Right hindlimb (tissue), 1 donor: ENCODE results near the gene RNFT2.

Source experiments
- DNase-seq: peaks from one replicate; pipeline ENCODE4 v3.0.0-alpha.2; 2018

The RNFT2 gene

DNA sequence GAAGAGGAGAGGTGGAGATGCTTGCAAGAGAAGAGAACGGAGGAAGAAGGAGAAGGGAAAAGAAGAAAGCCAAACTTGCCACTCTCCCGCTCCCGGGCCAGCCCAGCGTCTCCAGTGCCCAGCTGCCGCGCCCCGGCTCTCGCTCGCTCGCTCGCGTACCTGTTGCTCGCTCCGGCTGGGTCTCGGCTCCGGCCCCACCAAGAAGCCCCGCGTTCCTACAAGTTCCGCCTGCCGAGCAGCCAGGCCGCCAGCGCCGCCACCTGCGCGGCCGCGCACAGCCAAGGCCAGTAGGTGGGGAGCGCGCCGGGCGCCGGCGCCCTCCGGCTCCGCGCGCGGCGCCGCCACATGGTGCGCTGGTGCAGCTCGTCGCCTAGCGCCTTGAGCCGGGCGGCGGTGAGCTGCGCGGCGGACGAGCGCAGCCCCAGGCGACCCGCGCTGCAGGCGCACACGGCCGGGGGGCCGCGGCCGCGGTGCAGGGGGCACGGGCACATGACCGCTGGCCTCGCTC, 142.8 kb downstream of the RNFT2 start:
- peak; percentile 43 for DNase-seq

DNA sequence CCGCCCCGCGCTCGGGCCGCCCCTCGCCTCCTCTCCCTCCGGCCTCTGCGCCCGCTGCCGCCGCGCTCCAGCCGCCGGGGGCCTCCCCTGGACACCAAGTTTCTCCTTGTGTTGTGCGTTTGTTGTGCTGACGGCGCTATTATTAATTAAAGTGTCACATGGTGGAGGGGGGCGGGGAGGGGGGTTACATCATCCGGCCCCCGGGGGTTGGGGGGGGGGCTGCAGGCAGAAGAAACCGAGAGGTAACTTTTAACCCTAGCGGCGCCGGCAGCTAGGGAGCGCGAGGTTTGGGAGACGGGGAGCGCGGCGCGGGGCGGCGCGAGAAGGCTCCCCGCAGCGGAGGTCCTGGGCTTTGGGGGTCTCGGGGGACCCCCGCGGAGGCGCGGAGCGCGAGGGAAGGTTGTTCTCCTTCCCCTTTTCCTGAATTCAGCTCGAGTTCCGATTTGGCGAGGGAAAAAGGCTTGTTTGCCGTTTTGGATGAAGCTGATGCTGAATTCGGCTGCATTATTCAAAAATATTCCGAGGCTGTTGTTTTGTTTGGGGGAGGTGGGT, 143.3 kb downstream of the RNFT2 start, which contains the start of gene HRK:
TSS of gene HRK (minus strand) at position 117 of the 552 bp plus-strand sequence. CDS start 134 bp downstream, outside the sequence.
- DNase-seq = peak; percentile 38

DNA sequence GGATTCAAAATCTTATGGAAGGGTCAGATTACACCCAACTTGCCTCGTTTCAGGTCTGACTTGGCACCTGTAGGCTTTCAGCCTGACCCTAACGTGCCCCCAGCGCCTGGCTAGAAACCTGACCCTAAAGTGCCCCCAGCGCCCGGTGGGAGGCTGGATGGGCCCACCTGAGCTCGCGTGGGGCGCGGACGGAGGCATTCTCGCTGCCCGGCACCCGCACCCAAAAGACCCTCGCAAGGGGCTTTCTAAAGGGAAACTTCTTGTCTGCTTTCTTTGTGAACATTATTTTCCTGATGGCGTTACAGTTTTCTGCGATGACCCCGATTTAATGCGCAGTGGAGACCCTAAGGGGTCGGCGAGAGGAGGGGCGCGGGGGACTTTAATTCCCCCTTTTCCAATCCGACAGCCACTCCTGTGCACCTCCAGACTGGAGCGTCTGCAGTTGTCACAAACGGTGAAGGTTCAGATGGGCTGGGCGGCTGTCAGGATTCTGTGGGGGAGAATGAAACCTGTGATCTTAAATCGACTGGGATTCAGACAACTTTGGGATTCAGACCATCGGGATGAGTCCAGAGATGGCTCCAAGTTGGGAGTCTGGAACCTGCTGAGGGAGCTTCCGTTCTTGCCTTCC, 143.9 kb downstream of the RNFT2 start:
- DNase-seq = no peak

DNA sequence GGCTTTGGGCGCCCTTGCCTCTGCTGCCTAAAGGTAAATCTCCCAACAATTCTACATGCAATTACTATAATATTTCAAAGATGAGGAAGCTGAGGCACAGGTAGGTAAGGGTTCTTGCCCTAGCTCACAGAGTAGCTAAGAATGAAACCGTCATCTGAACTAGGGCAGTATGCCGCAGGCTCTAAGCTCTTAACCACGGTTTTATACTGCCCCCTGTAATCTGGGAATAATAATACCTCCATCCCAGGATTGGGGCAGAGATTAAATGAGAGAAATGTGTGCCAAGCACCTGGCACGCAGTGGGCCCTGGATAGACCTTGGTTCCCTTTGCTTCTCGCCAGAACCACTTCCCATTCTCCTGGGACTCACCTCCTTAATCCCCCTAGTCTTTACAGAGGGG, 144.6 kb downstream of the RNFT2 start:
- DNase-seq = no peak

DNA sequence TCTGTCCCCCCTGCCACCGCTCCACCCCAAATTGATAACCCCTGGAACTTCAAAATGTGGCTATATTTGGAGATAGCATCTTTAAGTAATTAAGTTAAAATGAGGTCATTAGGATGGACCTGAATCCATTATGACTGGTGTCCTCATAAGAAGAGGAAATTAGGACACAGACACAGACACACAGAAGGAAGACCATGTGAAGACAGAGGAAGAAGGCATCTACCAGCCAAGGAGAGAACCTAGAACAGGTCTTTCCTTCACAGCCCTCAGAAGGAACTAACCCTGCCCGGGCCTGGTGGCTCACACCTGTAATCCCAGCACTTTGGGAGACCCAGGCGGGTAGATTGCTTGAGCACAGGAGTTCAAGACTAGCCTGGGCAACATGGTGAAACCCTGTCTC, 146.8 kb downstream of the RNFT2 start:
- no peak for DNase-seq

DNA sequence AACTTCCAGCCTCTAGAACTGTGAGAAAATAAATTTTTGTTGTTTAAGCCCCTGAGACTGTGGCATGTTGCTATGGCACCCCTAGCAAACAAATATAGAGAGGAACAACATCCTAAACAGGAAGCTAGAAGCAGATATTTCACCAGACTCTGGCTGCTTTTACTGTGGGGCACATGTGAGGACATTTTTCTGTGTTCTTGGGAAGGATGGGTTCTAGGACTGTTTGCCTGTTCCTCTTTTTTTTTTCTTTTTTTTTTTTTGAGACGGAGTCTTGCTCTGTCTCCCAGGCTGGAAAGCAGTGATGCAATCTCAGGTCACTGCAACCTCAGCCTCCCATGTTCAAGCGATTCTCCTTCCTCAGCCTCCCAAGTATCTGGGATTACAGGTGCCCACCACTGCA, 147.4 kb downstream of the RNFT2 start:
- DNase-seq = no peak

DNA sequence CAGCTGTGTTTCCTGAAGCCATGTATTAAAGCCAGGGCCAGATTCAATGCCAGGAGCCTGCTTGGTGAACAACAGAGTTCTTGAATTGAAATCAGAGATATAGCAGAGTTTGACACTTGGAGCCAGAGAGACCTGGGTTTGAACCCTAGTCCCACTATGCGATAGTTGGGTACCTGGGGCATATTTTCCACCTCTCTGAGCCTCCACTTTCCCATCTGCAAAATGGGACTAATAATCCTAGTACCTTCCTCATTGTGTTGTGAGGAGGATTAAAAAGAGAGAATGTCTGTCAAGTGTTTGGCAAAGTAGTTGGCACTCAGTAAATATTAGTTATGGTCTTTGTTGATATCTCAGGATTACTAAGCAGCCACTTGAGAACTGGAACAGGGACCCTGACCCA, 149.1 kb downstream of the RNFT2 start:
- DNase-seq = no peak

DNA sequence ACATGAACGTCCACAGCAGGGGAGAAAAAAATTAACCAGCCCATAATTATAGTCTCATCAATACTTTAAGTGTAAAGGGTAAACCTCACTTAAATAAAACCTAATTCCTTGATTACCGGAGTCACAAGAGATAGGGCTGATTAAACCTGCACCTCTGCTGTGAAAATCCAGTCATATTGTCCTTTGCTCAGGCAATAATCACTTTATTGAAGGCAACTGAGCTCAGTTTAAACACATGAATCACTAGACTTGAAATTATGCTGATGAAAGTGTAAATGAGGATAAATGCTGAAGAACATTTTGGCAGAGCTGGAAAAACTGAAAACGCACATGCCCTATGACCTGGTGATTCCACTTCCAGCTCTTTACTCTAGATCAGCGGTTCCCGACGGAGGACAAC, 149.8 kb downstream of the RNFT2 start:
- DNase-seq = no peak

DNA sequence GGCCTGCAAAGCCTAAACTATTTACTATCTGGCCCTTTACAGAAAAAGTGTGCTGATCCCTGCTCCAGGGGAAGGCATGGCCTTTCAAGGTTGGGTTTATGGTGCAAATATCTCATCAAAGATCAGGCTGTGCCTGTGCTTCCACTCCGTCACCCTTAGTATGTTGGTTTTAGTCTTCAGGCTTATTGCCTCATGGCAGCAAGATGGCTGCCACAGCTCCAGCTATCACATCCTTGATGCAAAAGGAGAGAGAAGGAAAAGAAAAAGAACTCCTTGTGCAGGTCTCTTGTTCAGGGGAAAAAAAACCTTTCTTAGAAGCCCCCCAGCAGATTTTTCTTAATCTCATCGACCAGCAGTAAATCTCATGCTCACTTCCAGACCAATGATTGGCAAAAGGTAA, 152.2 kb downstream of the RNFT2 start:
- no peak for DNase-seq

DNA sequence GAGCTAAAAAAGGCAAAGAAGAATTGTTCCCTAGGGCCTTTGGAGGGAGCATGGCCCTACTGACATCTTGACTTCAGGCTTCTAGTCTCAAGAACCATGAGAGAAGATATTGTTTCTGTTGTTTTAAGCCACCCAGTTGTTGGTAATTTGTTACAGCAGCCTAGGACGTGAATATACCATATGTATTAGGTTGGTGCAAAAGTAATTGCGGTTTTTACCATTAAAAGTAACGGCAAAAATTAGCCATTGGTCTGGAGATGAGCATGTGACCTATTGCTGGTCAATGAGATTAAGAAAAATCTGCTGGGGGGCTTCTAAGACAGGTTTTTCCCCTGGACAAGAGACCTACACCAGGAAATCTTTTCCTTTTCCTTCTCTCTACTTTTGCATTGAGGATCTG, 152.9 kb downstream of the RNFT2 start:
- DNase-seq = no peak

DNA sequence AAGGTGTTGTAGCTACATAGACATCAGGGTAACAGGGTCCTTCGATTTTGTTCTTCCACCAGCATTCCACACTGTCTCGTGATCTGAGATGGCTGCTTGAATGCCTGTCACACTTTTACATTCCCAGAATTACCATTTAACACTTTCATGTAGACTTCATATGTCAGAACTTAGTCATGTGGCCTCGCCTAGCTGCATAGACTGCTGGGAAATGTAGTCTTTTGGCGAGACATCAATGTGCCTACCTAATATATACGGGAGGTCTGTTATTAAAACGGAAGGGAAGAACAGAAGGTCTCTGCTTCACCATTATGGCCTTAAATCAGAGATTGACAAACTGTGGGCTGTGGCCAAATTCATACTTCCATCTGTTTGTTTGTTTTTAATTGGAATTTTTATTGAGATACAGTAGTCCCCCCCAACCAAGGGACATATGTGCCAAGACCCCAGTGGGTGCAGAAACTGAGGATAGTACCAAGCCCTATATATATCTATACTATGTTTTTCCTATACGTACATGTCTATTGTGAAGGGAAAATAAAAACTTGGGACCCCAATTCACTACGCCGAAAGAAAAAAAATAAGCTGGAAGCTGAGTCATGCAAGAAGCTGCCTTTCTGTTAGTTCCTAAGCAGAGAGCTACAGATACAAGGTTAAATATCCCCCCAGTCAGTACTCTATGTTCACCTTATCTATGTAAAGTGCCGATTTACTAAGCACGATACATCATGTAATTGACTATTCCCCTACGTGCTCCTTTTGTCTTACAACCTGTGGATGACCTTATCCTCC, 154.4 kb downstream of the RNFT2 start:
- no peak for DNase-seq

DNA sequence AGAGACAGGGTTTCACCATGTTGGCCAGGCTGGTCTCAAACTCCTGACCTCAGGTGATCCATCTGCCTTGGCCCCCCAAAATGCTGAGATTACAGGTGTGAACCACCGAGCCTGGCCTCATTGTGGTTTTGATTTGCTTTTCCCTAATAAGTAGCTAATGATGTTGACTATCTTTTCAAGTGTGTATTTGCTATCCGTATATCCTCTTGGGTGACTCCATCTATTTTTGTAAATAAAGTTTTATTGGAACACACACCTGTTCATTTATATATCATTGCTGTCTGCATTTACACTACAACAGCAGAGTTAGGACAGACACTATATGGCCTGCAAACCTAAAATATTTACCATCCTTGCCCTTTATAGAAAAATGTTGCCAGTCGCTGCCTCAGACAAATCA, 156.8 kb downstream of the RNFT2 start:
- no peak for DNase-seq

DNA sequence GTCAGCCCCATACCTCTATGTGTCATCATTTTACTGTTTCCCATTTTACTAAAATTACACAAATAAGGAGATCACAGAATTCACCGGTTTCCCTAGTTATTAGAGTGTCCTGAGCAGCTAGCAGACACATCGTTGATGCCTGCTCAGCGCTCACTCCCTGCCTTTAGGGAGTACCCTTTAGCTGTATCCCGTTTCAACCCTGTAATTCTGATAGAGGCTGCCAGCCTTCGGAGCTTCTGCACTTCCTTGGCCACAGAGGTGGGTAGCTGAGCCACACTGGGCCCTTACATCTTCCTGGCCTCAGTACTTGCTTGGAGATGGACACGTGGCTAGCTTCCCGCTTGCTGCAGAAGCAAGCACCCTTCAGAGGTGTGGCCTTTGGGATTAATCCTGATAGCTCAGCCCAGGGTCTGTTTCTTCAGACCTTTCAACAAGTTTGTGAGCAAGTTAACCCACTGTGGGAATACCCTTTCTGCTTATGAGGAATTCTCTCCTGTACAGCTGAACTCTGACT, 158.4 kb downstream of the RNFT2 start:
- DNase-seq = no peak

DNA sequence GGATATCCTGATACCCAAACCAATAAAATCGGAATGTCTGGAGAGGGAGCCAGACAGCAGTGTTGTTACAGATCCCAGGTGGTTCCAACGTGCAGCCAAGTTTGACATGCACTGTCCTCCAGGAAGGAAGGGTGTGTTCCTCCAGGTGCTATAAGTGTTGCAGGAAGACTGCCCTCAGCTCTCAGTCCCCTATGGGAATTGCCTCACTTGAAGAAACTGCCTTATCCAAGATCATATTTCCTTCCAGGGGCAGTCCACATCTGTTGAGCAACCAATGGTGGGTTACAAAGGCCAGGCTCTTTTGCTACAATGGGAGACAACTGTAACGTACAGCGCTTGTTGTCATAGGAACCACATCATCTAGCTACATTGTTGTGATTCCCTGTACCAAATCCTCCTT, 159.4 kb downstream of the RNFT2 start:
- DNase-seq = no peak

DNA sequence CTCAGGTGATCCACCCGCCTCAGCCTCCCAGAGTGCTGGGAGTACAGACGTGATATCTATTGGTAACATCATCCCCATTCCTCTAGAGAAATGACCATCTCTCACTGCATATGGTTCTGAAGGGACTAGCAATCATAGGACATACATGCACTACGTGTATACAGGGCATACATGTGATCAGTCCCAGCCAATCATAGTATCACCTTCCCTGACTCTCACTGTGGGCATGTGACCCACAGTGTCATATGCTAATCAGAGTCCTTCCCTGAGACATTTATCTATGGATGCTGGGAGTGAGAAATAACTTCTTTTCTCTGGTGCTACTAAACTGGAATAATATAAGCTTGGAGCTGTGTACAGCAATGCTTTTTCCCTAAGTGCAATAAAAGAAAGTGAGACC, 160.6 kb downstream of the RNFT2 start:
- no peak for DNase-seq

DNA sequence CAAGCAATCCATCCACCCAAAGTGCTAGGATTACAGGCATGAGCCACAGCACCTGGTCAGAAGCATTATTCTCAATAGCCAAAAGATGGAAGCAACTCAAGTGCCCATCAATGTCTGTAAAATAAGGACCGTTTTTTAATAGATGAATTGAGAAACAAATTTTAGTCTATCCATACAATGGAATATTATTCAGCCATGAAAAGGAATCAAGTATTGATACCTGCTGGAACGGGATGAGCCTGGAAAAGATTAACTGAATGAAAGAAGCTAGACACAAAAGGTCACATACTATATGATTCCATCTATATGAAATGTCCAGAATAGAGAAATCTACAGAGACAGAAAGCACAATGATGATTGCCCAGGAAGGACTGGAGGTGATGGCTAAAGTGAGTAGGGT, 163.5 kb downstream of the RNFT2 start:
- no peak for DNase-seq
